GM18873 (cell line): ENCODE results near the gene RAMP2.

Experiments used
- ATAC-seq: cut with Tn5 transposase; IDR thresholded peaks from one replicate; pipeline ENCODE4 v1.9.1; 2021; ENCODE audit warnings: mild to moderate bottlenecking, moderate library complexity, moderate number of reproducible peaks; ENCODE audit not compliant: unreplicated experiment, low FRiP score

The RAMP2 gene

GRCh38 chr17:42787266-42787665 is 26.2 kb downstream of the RAMP2 start:
- no peak for ATAC-seq

- no peak for ATAC-seq
Measured at GRCh38 chr17:42791948-42792347, 30.9 kb downstream of the RAMP2 start.

GRCh38 chr17:42792545-42792944 is 31.5 kb downstream of the RAMP2 start:
- ATAC-seq = no peak

GRCh38 chr17:42795061-42795460 is 34.0 kb downstream of the RAMP2 start:
- ATAC-seq = no peak

GRCh38 chr17:42795465-42795864 is 34.4 kb downstream of the RAMP2 start:
- ATAC-seq = no peak

- ATAC-seq = no peak
Measured at GRCh38 chr17:42796066-42796758, 35.2 kb downstream of the RAMP2 start.

GRCh38 chr17:42797067-42798007 is 36.3 kb downstream of the RAMP2 start:
- ATAC-seq = no peak

- no peak for ATAC-seq
Measured at GRCh38 chr17:42798011-42798382, 37.0 kb downstream of the RAMP2 start.

GRCh38 chr17:42798383-42799380 is 37.7 kb downstream of the RAMP2 start, which contains the start of the genes CNTD1 and COA3:
Gene CNTD1 (plus strand): TSS chr17:42798861. CDS start chr17:42799068, 207 bp downstream.
Gene COA3 (minus strand): TSS chr17:42798704. CDS start chr17:42798681, 23 bp downstream.
- no peak for ATAC-seq

- ATAC-seq = no peak
Measured at GRCh38 chr17:42803074-42803883, 42.3 kb downstream of the RAMP2 start.

- no peak for ATAC-seq
Measured at GRCh38 chr17:42804918-42805367, 43.9 kb downstream of the RAMP2 start.

GRCh38 chr17:42806249-42806648 is 45.2 kb downstream of the RAMP2 start:
- no peak for ATAC-seq

GRCh38 chr17:42809250-42809649 is 48.2 kb downstream of the RAMP2 start:
- no peak for ATAC-seq
